SHP77 treated with DMSO at 0.1 percent for 48 hours (cell line): ENCODE data around the gene IQCH.

Experiments used
- DNase-seq: peaks from one replicate; lab custom pipeline; 2025; lab: John Stamatoyannopoulos, UW

Gene IQCH

GRCh38 chr15:67300266-67301025 is 45.9 kb downstream of the IQCH start:
- DNase-seq: no peak

- DNase-seq: no peak
These were observed 49.1 kb downstream of the IQCH start for GRCh38 chr15:67303490-67304363.

GRCh38 chr15:67304778-67305177 is 50.2 kb downstream of the IQCH start:
- no peak for DNase-seq

DNA sequence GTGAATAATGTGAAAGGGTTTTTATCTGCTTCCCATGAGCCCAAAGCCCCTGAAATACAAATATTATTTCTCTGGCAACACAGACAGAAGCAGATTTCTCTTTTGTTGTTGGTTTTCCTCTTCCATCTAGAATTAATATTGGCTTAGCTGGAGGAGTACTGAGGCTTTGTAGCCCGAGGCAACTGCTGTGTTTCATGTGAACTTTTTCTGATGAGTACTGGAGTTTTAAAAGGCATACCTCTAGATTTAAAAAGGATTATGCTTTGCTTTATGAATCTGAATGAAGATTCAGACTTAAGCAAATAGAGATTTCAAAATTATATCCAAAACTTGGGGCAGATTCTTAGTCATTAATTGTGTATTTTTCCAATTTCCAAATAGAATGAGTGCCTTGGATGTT is 50.9 kb downstream of the IQCH start:
- DNase-seq: no peak

DNA sequence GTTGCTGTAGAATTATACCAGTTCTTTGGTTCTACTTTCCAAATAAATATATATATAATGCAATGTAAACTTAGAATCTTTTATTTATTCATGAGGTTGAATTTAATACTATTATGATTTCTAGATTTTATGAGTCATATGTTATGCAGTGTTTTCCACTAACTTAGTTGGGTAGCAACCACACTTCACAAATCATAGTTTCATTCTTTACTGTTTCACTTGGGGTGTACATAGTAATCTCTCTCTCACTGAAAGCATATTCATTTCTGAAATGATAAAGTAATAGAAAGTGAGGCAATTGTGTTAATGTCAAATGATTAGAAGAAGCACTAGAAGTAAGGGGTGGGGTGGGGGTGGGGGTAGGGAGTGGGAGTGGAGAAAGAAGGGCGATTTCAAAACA is 52.6 kb downstream of the IQCH start:
- no peak for DNase-seq

- no peak for DNase-seq
These were observed 53.5 kb downstream of the IQCH start for GRCh38 chr15:67307889-67308597.

- no peak for DNase-seq
These were observed 57.1 kb downstream of the IQCH start for GRCh38 chr15:67311731-67312130.

DNA sequence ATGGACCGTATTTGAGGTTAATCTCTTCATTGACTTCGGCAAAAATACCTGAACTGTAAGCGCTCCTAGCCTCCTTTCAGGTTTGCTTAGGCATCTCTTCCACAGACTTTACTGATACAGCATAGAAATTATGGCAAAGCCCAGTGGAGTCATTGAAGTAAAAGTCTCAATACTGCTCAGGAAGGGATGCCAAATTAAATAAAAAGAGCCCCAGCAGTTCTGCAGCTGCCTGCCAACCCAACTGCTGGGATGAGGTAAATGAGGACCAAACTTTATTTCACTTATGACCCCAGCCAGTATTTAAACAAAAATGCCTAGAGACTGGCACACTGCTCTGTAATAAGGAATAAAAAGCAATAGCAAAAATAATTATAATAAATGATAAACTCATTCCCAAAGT is 65.4 kb downstream of the IQCH start:
- DNase-seq: no peak

- DNase-seq: no peak
These were observed 66.8 kb downstream of the IQCH start for GRCh38 chr15:67321352-67321751.

DNA sequence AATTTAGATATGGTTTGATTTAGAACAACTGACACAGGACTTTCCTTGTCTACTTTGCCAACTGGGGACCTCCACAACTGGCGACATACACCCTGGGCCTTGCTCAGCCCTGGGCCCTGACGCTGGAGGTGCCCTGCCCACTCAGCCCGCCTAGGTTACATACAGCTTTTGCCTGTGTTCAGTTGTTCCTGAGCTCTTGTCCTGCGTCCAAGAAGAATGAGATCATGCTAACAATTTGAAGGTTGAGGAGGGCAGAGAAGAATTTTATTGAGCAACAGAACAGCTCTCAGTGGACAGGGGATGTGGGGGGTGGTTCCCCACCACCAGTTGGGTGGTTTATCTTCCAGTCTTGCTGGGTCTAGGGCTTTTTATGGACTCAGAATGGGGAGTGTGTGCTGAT is 67.9 kb downstream of the IQCH start:
- DNase-seq: no peak

- DNase-seq: no peak
These were observed 72.7 kb downstream of the IQCH start for GRCh38 chr15:67327312-67327711.

- DNase-seq: no peak
These were observed 73.2 kb downstream of the IQCH start for GRCh38 chr15:67327737-67328136.

DNA sequence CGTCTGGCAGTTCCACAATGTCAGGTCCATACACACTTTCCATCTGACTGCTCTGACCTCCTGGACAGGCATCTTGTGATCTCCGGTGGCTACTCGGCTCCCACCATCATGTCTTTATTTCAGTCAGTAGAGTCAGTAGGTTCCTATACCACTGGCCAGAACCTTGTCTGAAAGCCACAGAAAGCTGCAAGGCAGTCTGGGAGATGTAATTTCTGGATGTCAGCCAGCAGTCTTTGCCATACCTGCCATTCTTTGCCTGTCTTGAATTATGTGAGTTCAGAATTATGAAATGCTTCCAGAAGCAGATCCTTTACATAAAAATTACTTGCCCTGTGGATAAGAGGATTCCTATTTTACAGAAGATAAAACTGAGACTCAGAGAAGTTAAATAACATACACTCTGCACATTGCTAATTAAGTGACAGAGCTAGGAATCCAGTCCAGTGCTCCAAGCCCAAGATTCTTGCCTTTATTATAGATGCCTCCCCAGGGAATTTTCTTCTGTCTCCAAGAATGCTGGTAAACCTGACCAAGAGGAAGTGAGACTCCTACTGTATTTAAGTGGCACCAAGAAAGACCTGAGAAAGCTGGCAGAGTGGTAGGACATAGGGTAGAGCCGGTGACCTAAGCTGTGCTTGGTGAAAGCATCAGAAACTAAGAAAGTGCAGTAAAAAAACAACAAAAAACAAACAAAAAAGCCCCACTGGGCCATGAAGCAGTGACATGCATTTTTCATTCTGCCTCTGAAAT is 75.6 kb downstream of the IQCH start:
- DNase-seq: no peak

GRCh38 chr15:67331676-67332075 is 77.1 kb downstream of the IQCH start:
- DNase-seq: no peak

GRCh38 chr15:67335026-67335425 is 80.4 kb downstream of the IQCH start:
- no peak for DNase-seq

DNA sequence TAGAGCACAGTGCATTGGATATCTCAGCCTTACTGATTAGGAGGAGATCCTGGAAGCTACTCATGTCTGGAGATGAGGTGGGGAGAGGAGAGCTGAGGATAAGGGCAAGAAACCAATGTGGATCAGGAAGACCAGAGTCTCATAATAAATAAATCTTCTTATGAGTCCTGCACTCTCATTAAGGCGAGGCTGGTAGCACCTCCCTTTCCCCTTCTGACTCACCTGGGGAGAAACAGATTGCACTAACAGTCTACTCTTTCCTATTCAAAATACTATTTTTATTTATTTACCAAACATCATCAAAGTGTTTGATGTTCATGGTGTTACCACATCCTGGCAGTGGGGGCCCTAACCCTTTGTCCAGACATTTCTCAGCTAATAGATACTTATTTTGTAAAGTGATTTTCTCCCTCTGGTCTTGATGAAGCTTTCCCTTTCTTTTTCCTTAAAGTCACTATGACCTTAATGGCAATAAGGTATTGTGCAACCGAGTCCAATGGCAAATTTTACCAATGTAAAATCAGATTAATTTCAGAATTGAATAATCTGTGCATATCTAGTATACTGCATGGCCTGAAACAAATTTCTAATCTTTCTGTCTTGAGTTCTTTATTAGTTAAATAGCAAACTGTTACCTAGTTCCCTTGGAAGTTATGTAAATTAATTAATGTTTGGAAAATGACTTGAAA is 81.1 kb downstream of the IQCH start:
- no peak for DNase-seq

- no peak for DNase-seq
These were observed 86.0 kb downstream of the IQCH start for GRCh38 chr15:67340630-67341029.

- no peak for DNase-seq
These were observed 87.0 kb downstream of the IQCH start for GRCh38 chr15:67341539-67341938.

DNA sequence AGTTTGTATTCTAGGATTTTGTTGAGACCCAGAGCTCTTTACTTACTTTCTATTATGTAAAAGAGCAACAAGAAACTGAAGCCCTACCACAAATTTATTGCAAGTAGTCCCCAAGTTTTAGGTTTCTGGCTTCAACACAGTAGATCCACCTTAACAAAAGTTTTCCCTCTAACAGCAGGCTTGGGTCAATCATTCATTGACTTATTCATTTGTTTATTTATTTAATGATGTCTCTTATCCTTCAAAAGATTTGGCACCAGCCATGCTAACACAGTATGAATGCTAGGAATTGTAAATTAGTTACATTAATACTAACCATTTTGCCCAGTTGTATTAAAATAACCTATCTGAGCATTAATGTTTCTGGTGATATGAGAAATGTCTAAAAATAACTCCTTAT is 88.6 kb downstream of the IQCH start:
- no peak for DNase-seq

DNA sequence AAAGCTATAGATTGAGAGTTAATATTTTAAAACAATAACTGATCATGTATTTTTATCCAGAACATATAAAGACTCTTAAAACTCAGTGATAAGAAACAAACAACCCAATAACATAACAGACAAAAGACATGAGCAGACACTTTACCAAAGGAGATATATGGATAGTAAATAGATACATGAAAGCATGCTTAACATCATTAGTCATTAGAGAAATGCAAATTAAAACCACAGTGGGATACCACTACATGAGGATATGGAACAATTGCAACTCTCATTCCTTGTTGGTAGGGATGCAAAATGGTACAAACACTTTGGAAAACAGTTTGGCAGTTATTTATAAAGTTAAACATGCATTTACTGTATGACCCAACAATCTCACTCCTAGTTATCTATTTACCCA is 95.0 kb downstream of the IQCH start:
- no peak for DNase-seq

DNA sequence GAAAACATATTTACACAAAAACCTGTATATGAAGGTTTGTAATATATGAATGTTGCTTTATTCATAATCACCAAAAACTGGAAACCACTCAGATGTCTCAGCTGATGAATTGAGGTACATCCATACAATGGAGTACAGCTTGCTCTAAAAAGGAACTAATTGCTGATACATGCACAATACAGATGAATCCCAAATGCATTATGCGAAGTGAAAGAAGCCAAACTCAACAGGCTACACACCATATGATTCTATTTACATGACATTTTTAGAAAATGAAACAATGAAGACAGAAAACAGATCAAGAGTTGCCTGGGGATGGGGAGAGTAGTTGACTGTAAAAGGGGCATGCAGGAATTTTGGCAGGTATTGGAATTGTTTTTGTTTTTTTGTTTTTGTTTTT is 95.5 kb downstream of the IQCH start:
- DNase-seq: no peak
